Epithelial cell of proximal tubule (primary cell): ENCODE data around the gene YWHAH. TPM values are rescaled to one million over a fixed set of nuclear protein-coding genes. Genes with fewer than 3 reads are reported as not detected.

ENCODE experiments used
- DNase-seq: peaks from one replicate; pipeline ENCODE4 v3.0.0-alpha.2; 2011; ENCODE audit warnings: low read depth
- H3K4me3 ChIP-seq: 2 replicates; pipeline ENCODE4 v1.5.1; 2011; ENCODE audit warnings: low read depth, mild to moderate bottlenecking, low read length
- CTCF ChIP-seq: conservative IDR thresholded peaks from 2 replicates; pipeline ENCODE4 v1.5.1; 2012; ENCODE audit warnings: low read depth, mild to moderate bottlenecking, low read length
- total RNA-seq: library from RNA; depleted of rRNA; stranded (reverse); fragments of >200 nt; gene quantifications from 2 replicates; pipeline ENCODE4 v1.2.3, GENCODE V29; 2015

YWHAH gene
- total RNA-seq, 1 donor from 2014 or later: 276 TPM

- no peak overlapping the region for H3K4me3 ChIP-seq
- TF ChIP-seq CTCF: peak; percentile 15
- DNase-seq: no peak
These were observed 7.7 kb downstream of the YWHAH start for GRCh38 chr22:31952094-31952401.

- DNase-seq: no peak
These were observed 8.1 kb downstream of the YWHAH start for GRCh38 chr22:31952472-31952871.

GRCh38 chr22:31953261-31953660, 8.9 kb downstream of the YWHAH start:
- no peak for DNase-seq
- no peak overlapping the region for H3K4me3 ChIP-seq
- no peak for TF ChIP-seq CTCF

More at GRCh38 chr22:31952472-31952871, 8.1 kb downstream of the YWHAH start:
- no peak overlapping the region for H3K4me3 ChIP-seq
- TF ChIP-seq CTCF: no peak

GRCh38 chr22:31954535-31955523, 10.5 kb downstream of the YWHAH start:
- H3K4me3 ChIP-seq: no peak overlapping the region
- no peak for TF ChIP-seq CTCF
- no peak for DNase-seq

- no peak overlapping the region for H3K4me3 ChIP-seq
- DNase-seq: no peak
- TF ChIP-seq CTCF: no peak
These were observed 12.0 kb downstream of the YWHAH start for GRCh38 chr22:31956360-31956759.

- no peak for DNase-seq
- H3K4me3 ChIP-seq: no peak overlapping the region
- TF ChIP-seq CTCF: no peak
These were observed 13.7 kb downstream of the YWHAH start for GRCh38 chr22:31957970-31958594.
